CD8-positive, alpha-beta memory T cell (primary cell): ENCODE results near the gene CTDSPL. TPM values are rescaled to one million over a fixed set of nuclear protein-coding genes. Genes with fewer than 3 reads are reported as not detected.

ENCODE experiments used
- CTCF ChIA-PET: fragments of 350-600 bp; sonication (Branson Sonifier 250); formaldehyde crosslinking; loops from one replicate; lab custom pipeline; 2021; ENCODE audit warnings: antibody characterized with exemption; lab: Charles Lee
- POLR2A ChIA-PET: fragments of 350-600 bp; sonication (Branson Sonifier 250); formaldehyde crosslinking; loops from one replicate; lab custom pipeline; 2021; ENCODE audit warnings: antibody characterized with exemption; lab: Charles Lee
- DNase-seq, 5 donors: peaks; one replicate each; pipeline versions ENCODE4 v3.0.0 to v3.0.0-alpha.2; 2020 to 2022; ENCODE audit warnings: mixed read lengths in 1 of 5
- H3K27ac ChIP-seq: one replicate; pipeline ENCODE4 v1.7.0; 2013; ENCODE audit warnings: low read depth, mild to moderate bottlenecking, low read length, moderate library complexity
- H3K27me3 ChIP-seq: 2 replicates; pipeline ENCODE4 v1.7.0; 2013; ENCODE audit warnings: low read length, mild to moderate bottlenecking; ENCODE audit not compliant: insufficient read depth, poor library complexity, severe bottlenecking
- H3K36me3 ChIP-seq: 2 replicates; pipeline ENCODE4 v1.7.0; 2013; ENCODE audit warnings: mild to moderate bottlenecking, low read length, moderate library complexity; ENCODE audit not compliant: insufficient read depth
- H3K4me1 ChIP-seq: 2 replicates; pipeline ENCODE4 v1.7.0; 2013; ENCODE audit warnings: mild to moderate bottlenecking, low read length, moderate library complexity; ENCODE audit not compliant: insufficient read depth
- H3K4me3 ChIP-seq: 2 replicates; pipeline ENCODE4 v1.7.0; 2013; ENCODE audit warnings: mild to moderate bottlenecking, low read length
- H3K9me3 ChIP-seq: 2 replicates; pipeline ENCODE4 v1.7.0; 2013; ENCODE audit warnings: mild to moderate bottlenecking, low read length
- H3K27ac Mint-ChIP-seq, 8 donors: one replicate each; pipeline ENCODE4 v1.8.0; 2020 to 2021; ENCODE audit warnings: mixed read lengths in 8 of 8, mild to moderate bottlenecking in 6 of 8, inconsistent platforms in 3 of 8, moderate library complexity in 3 of 8
- H3K27me3 Mint-ChIP-seq, 2 donors: one replicate each; pipeline ENCODE4 v1.8.0; 2020 to 2021; ENCODE audit warnings: mixed read lengths in 2 of 2, mild to moderate bottlenecking in 1 of 2, moderate library complexity in 1 of 2
- H3K36me3 Mint-ChIP-seq, 3 donors: one replicate each; pipeline ENCODE4 v1.8.0; 2020 to 2021; ENCODE audit warnings: mixed read lengths in 3 of 3, inconsistent platforms in 1 of 3, mild to moderate bottlenecking in 1 of 3
- H3K4me1 Mint-ChIP-seq, 3 donors: one replicate each; pipeline ENCODE4 v1.8.0; 2020 to 2021; ENCODE audit warnings: mixed read lengths in 3 of 3, inconsistent platforms in 1 of 3, mild to moderate bottlenecking in 1 of 3
- H3K4me3 Mint-ChIP-seq, 7 donors: one replicate each; pipeline ENCODE4 v1.8.0; 2020 to 2021; ENCODE audit warnings: mixed read lengths in 7 of 7, mild to moderate bottlenecking in 6 of 7, moderate library complexity in 4 of 7, inconsistent platforms in 2 of 7
- H3K9me3 Mint-ChIP-seq, 5 donors: one replicate each; pipeline ENCODE4 v1.8.0; 2020 to 2022; ENCODE audit warnings: mixed read lengths in 5 of 5, mild to moderate bottlenecking in 3 of 5, moderate library complexity in 2 of 5, inconsistent platforms in 1 of 5
- polyA plus RNA-seq: library from polyadenylated mRNA; unstranded; fragments of 300-500 nt; fragmentation: Illumina TruSeq; gene quantifications from one replicate; pipeline ENCODE4 v1.2.3, GENCODE V29; 2021
- total RNA-seq, 2 experiments: library from RNA; stranded (reverse); gene quantifications; one replicate each; pipeline ENCODE4 v1.2.3, GENCODE V29; 2021

Gene CTDSPL
- total and polyA plus RNA-seq, 3 experiments from 2014 or later, result 0.74 to 0.84 TPM; not detected in 1

- H3K27ac ChIP-seq, result no peak overlapping the region
- H3K4me3 ChIP-seq, result no peak overlapping the region
- no peak overlapping the region for H3K27ac Mint-ChIP-seq
- no peaks in the 10 kb centered on the region for H3K9me3 Mint-ChIP-seq
- H3K36me3 Mint-ChIP-seq, result no peaks in the 10 kb centered on the region
- no peak overlapping the region for H3K4me3 Mint-ChIP-seq
- no peak for DNase-seq
- H3K36me3 ChIP-seq, result no peaks in the 10 kb centered on the region
- no peaks in the 10 kb centered on the region for H3K4me1 Mint-ChIP-seq
- H3K27me3 ChIP-seq, result no peaks in the 10 kb centered on the region
- POLR2A ChIA-PET, result no interaction called here
- peaks cover 8 to 27% of the 10 kb centered on the region in 2 donors for H3K27me3 Mint-ChIP-seq
- no peaks in the 10 kb centered on the region for H3K4me1 ChIP-seq
- CTCF ChIA-PET, result no interaction called here
- H3K9me3 ChIP-seq, result no peaks in the 10 kb centered on the region
Observed at GRCh38 chr3:37937156-37937555, 75.5 kb downstream of the CTDSPL start.

GRCh38 chr3:37938011-37938410 lies 76.3 kb downstream of the CTDSPL start:
- Histone ChIP-seq H3K27ac (no peak overlapping the region), H3K36me3 (no peaks in the 10 kb centered on the region), H3K27me3 (no peaks in the 10 kb centered on the region), H3K4me1 (no peaks in the 10 kb centered on the region), H3K9me3 (no peaks in the 10 kb centered on the region), H3K4me3 (no peak overlapping the region)
- peaks cover 8 to 27% of the 10 kb centered on the region in 2 donors for H3K27me3 Mint-ChIP-seq
- no peaks in the 10 kb centered on the region for H3K9me3 Mint-ChIP-seq
- no peaks in the 10 kb centered on the region for H3K4me1 Mint-ChIP-seq
- no peak overlapping the region for H3K4me3 Mint-ChIP-seq
- DNase-seq, result no peak
- ChIA-PET CTCF (no interaction called here), POLR2A (no interaction called here)
- no peaks in the 10 kb centered on the region for H3K36me3 Mint-ChIP-seq
- H3K27ac Mint-ChIP-seq, result no peak overlapping the region

GRCh38 chr3:37940242-37940908 lies 78.7 kb downstream of the CTDSPL start:
- no peaks in the 10 kb centered on the region for H3K4me1 ChIP-seq
- DNase-seq, result no peak
- Mint-ChIP-seq H3K36me3 (no peaks in the 10 kb centered on the region), H3K4me1 (no peaks in the 10 kb centered on the region), H3K27me3 (peaks cover 6 to 17% of the 10 kb centered on the region in 2 donors), H3K4me3 (no peak overlapping the region), H3K27ac (no peak overlapping the region), H3K9me3 (no peaks in the 10 kb centered on the region)
- no peak overlapping the region for H3K4me3 ChIP-seq
- no peaks in the 10 kb centered on the region for H3K9me3 ChIP-seq
- CTCF ChIA-PET, result no interaction called here
- no peaks in the 10 kb centered on the region for H3K36me3 ChIP-seq
- POLR2A ChIA-PET, result no interaction called here
- H3K27me3 ChIP-seq, result no peaks in the 10 kb centered on the region
- H3K27ac ChIP-seq, result no peak overlapping the region

- DNase-seq, result no peak
- no peaks in the 10 kb centered on the region for H3K9me3 ChIP-seq
- H3K4me3 ChIP-seq, result no peak overlapping the region
- H3K4me1 ChIP-seq, result no peaks in the 10 kb centered on the region
- no peaks in the 10 kb centered on the region for H3K27me3 ChIP-seq
- H3K4me3 Mint-ChIP-seq, result no peak overlapping the region
- H3K27ac Mint-ChIP-seq, result no peak overlapping the region
- ChIA-PET CTCF (no interaction called here), POLR2A (no interaction called here)
- no peaks in the 10 kb centered on the region for H3K36me3 ChIP-seq
- H3K9me3 Mint-ChIP-seq, result no peaks in the 10 kb centered on the region
- H3K27me3 Mint-ChIP-seq, result peaks cover 6 to 7% of the 10 kb centered on the region in 2 donors
- H3K27ac ChIP-seq, result no peak overlapping the region
- no peaks in the 10 kb centered on the region for H3K4me1 Mint-ChIP-seq
- no peaks in the 10 kb centered on the region for H3K36me3 Mint-ChIP-seq
Observed at GRCh38 chr3:37941608-37942508, 80.2 kb downstream of the CTDSPL start.

GRCh38 chr3:37942646-37943045 lies 81.0 kb downstream of the CTDSPL start:
- no peaks in the 10 kb centered on the region for H3K4me1 ChIP-seq
- Mint-ChIP-seq H3K36me3 (no peaks in the 10 kb centered on the region), H3K27ac (no peak overlapping the region), H3K9me3 (no peaks in the 10 kb centered on the region), H3K4me1 (no peaks in the 10 kb centered on the region), H3K27me3 (peaks cover 6 to 9% of the 10 kb centered on the region in 2 donors), H3K4me3 (no peak overlapping the region)
- DNase-seq, result no peak
- no peak overlapping the region for H3K27ac ChIP-seq
- H3K9me3 ChIP-seq, result no peaks in the 10 kb centered on the region
- no peak overlapping the region for H3K4me3 ChIP-seq
- CTCF ChIA-PET, result no interaction called here
- POLR2A ChIA-PET, result no interaction called here
- H3K27me3 ChIP-seq, result no peaks in the 10 kb centered on the region
- no peaks in the 10 kb centered on the region for H3K36me3 ChIP-seq

GRCh38 chr3:37943126-37943525 lies 81.4 kb downstream of the CTDSPL start:
- no peak overlapping the region for H3K4me3 Mint-ChIP-seq
- no peaks in the 10 kb centered on the region for H3K36me3 Mint-ChIP-seq
- no peaks in the 10 kb centered on the region for H3K36me3 ChIP-seq
- no peak overlapping the region for H3K4me3 ChIP-seq
- no peaks in the 10 kb centered on the region for H3K4me1 ChIP-seq
- ChIA-PET POLR2A (no interaction called here), CTCF (no interaction called here)
- H3K27ac Mint-ChIP-seq, result no peak overlapping the region
- no peak for DNase-seq
- no peaks in the 10 kb centered on the region for H3K27me3 ChIP-seq
- peaks cover 4 to 10% of the 10 kb centered on the region in 2 donors for H3K27me3 Mint-ChIP-seq
- H3K9me3 ChIP-seq, result no peaks in the 10 kb centered on the region
- H3K27ac ChIP-seq, result no peak overlapping the region
- no peaks in the 10 kb centered on the region for H3K4me1 Mint-ChIP-seq
- no peaks in the 10 kb centered on the region for H3K9me3 Mint-ChIP-seq

- Histone ChIP-seq H3K9me3 (no peaks in the 10 kb centered on the region), H3K4me3 (no peak overlapping the region), H3K36me3 (no peaks in the 10 kb centered on the region), H3K27ac (no peak overlapping the region), H3K4me1 (no peaks in the 10 kb centered on the region), H3K27me3 (no peaks in the 10 kb centered on the region)
- CTCF ChIA-PET, result no interaction called here
- no peak for DNase-seq
- POLR2A ChIA-PET, result no interaction called here
- Mint-ChIP-seq H3K4me3 (no peak overlapping the region), H3K36me3 (no peaks in the 10 kb centered on the region), H3K9me3 (no peaks in the 10 kb centered on the region), H3K4me1 (no peaks in the 10 kb centered on the region), H3K27ac (no peak overlapping the region), H3K27me3 (peaks cover 4 to 10% of the 10 kb centered on the region in 2 donors)
Observed at GRCh38 chr3:37943631-37944314, 82.1 kb downstream of the CTDSPL start.

GRCh38 chr3:37944391-37944842 lies 82.7 kb downstream of the CTDSPL start:
- H3K27me3 ChIP-seq, result no peaks in the 10 kb centered on the region
- H3K36me3 ChIP-seq, result no peaks in the 10 kb centered on the region
- Mint-ChIP-seq H3K27me3 (peaks cover 4 to 8% of the 10 kb centered on the region in 2 donors), H3K27ac (no peak overlapping the region), H3K9me3 (no peaks in the 10 kb centered on the region), H3K4me3 (no peak overlapping the region), H3K36me3 (no peaks in the 10 kb centered on the region), H3K4me1 (no peaks in the 10 kb centered on the region)
- no peaks in the 10 kb centered on the region for H3K9me3 ChIP-seq
- H3K4me1 ChIP-seq, result no peaks in the 10 kb centered on the region
- CTCF ChIA-PET, result no interaction called here
- POLR2A ChIA-PET, result no interaction called here
- no peak overlapping the region for H3K4me3 ChIP-seq
- no peak overlapping the region for H3K27ac ChIP-seq
- DNase-seq, result no peak
